ENCODE results near the gene CARM1.
A peak's percentile ranks its signal among the peaks of the same experiment; 100 is the strongest.

Gene CARM1

DNA sequence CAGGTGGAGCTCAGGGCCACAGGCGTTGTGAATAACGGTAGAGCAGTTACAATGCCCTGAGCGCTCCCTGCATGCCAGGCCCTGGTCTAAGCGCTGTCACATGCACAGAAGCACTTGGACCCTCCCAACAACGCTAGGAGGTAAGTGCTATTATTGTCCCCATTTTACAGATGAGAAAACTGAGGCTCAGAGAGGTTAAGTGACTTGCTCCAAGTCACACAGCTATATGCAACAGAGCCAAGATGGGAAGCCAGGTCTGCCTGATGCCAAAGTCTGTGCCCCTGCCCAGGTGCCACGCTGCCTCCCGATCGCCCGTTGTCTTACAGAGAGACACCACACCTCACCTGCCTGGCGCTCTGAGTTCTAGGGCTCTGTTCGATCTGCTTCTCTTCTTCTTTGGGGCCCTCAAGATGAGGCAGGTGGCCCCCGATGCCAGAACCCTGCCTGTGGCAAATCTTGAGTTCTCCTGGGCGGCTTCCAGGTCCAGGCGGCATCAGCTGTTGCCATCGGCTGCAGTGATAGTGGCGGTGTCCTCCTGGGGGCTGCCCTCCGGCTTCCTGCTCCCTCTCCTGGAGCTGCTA is 37.1 kb downstream of the CARM1 start:
- no peak for DNase-seq (ENCODE audit: low spot score)

DNA sequence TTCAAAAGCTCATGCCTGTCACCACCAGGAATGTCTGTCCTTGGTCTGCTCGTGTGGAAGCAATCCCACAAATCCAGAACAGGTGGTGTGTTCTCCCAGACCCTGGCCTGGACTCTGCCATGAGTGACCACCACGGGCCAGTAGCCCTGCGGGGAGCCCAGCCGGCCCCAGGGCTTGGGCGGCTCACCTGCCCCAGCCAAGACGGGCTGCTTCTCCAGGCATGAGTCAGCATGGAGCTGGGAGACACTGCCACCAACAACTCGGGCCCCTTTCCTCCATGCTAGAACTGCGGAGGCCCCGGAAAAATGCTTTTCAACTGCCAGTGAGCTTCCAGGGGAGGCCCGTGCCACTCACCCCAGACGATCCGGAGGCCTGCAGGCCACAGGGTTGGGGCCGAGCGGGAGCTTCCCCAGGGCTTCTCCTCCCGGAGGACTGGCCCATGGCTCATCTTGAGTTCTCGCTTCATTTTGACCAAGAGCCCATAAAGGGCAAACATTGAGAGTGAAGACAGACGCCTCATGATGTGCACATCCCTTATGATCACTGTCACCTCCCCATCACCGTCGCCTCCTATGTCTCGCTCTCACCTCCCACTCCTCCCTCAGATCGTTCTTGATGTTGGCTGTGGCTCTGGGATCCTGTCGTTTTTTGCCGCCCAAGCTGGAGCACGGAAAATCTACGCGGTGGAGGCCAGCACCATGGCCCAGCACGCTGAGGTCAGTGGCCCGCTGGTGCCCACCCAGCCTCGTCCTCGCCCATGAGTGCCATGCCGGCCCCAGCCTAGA is 40.4 kb downstream of the CARM1 start:
- DNase-seq (ENCODE audit: low spot score), result no peak

DNA sequence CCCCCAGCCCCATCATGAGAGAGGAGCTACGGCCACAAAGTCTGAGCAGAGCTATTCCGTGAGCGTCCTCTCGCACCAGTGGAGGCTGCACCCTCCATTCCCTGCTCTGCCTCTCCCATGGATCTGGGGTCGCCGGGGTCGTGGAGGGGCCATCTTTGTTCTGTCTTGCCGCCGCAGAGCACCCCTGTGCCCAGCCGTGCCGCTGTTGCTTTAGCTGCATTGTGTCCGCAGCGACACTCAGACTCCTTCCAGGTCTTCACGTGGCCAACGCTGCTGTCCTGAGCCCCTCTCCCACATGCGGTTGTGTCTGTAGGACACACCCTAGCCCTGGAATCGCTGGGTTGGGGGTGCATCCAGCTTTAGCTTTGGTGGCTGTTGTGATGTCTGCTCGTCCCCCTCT is 41.3 kb downstream of the CARM1 start:
- DNase-seq (ENCODE audit: low spot score), result no peak

- no peak for DNase-seq (ENCODE audit: low spot score)
These were observed 42.5 kb downstream of the CARM1 start for GRCh38 chr19:10913716-10914340.

DNA sequence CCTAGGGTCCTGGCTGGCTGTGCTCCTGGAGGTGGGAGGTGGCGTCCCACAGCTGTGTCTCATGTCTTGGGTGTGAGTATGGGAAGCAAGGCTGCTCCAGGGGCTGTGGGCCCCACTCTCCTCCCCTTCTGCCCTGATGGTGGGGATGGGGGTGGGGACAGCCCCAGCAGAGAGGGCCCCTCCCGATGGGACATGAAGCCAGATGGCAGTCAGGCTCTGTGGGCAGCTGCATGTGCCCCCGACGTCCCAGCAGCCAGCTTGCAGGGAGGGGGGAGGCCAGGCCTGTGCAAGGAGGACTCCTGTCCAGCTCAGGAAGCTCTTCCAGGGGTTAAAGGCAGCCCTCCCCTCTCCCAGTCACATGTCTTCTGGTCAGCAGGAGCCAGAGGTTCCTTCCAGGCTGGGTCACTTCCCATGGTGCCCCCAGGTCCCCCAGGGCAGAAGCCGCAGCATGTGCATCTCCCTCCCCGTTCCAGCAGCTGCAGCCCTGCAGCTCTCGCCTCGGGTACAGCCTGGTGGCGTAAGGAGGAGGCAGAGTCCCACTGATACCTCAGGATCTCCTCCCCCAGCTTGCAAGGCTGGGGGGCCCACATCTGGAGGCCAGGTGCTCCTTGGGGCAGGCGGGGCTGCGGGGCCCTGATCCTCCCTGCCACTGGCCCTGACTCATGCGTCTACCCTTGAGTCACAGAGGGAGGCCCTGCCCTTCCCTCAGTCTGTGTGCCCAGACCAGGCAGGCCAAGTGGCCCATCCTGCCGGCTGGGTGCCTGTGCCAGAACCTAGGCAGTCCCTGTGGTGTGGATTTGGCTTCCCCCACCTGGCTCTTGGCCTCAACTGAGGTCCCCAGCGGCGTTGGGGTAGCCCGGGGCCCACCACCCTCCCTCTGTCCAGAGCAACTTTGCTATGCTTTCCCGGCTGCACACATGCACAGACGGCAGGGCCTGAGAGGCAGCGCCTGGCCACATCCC is 44.1 kb downstream of the CARM1 start:
- peak; percentile 46 for DNase-seq (ENCODE audit: low spot score)

- DNase-seq (ENCODE audit: low spot score), result no peak
These were observed 45.2 kb downstream of the CARM1 start for GRCh38 chr19:10916602-10917001.

DNA sequence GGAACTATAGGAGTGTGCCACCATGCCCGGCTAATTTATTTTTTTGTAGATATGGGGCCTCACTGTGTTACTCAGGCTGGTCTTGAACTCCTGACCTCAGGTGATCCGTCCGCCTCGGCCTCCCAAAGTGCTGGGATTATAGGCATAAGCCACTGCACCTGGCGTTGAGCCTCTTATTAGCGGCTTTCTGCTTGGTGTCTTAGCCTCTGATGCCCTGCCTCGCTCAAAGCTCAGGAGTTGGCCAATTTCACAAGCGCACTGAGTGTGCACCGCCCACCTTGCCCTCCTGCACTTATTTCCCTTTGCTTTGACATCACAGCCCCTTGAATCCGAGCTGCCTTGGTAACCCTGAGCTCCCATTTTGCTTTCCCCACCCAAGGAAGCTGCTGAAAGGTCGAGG is 47.0 kb downstream of the CARM1 start:
- DNase-seq (ENCODE audit: low spot score), result no peak

DNA sequence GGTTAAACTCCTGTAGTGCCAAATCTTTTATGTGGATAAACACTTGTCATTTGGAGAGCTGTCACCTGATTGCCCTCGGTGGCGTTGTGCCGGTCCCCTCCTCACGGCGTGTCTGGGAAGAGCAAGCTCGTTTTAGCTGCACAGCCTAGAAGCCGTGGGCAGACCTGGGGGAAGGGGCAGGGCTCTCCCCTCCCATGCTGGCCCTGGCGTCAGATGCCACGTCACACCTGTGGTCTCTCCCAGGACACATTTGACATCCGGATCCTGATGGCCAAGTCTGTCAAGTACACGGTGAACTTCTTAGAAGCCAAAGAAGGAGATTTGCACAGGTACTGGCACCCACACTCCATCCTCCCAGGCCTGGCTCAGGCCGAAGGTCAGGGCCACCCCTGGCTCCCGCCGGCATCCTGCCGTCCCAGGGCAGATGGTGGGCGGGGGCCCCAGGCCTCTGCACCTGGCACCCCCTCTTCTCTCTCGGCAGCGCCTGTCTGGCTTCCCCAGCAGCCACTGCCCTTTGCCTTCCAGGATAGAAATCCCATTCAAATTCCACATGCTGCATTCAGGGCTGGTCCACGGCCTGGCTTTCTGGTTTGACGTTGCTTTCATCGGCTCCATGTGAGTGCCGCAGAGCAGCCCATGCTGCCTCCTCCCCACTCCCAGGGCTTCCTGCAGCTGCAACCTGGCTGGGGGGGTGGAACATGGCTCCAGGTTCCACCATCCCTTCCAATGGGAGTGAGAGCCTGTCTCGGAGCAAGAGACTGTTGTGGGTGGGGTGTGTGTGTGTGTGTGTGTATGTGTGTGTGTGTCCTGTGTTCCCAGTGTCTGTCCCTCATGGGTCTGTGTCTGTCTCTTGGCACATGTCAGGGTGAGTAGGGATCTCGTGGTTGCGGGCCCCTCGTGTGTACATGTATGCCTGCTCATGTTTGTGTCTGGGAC is 48.3 kb downstream of the CARM1 start:
- no peak for DNase-seq (ENCODE audit: low spot score)

GRCh38 chr19:10920288-10920655 is 48.9 kb downstream of the CARM1 start:
- DNase-seq (ENCODE audit: low spot score), result no peak

DNA sequence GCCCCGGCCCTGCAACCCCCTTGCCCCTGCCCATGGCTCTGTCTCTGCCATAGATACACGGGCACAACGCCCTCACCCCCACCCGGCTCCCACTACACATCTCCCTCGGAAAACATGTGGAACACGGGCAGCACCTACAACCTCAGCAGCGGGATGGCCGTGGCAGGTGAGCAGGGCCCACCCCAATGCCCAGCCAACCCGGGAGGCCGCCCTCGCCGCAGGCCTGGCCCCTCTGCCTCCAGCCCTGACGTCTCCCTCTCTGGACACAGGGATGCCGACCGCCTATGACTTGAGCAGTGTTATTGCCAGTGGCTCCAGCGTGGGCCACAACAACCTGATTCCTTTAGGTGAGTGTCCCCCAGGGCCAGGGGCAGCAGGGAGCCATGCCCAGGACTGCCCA is 49.4 kb downstream of the CARM1 start:
- no peak for DNase-seq (ENCODE audit: low spot score)

DNA sequence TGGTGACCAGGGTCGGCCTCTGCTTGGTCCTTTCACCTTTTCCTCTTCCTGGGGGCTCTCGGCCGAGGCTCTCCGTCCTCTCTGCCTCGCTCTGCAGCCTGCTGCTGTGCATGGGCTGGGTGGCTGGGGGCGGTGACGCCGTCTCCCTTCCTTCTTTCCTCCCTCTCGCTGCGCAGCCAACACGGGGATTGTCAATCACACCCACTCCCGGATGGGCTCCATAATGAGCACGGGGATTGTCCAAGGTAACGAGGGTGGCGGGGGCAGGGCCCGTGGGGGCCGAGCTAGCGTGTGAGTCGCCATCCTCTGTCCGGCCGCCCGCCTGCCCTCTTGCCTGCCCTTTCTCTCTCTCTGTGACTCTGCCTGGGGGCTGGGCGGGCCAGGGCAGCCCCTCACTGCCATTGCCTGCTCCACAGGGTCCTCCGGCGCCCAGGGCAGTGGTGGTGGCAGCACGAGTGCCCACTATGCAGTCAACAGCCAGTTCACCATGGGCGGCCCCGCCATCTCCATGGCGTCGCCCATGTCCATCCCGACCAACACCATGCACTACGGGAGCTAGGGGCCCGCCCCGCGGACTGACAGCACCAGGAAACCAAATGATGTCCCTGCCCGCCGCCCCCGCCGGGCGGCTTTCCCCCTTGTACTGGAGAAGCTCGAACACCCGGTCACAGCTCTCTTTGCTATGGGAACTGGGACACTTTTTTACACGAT is 50.0 kb downstream of the CARM1 start:
- DNase-seq (ENCODE audit: low spot score), result no peak

DNA sequence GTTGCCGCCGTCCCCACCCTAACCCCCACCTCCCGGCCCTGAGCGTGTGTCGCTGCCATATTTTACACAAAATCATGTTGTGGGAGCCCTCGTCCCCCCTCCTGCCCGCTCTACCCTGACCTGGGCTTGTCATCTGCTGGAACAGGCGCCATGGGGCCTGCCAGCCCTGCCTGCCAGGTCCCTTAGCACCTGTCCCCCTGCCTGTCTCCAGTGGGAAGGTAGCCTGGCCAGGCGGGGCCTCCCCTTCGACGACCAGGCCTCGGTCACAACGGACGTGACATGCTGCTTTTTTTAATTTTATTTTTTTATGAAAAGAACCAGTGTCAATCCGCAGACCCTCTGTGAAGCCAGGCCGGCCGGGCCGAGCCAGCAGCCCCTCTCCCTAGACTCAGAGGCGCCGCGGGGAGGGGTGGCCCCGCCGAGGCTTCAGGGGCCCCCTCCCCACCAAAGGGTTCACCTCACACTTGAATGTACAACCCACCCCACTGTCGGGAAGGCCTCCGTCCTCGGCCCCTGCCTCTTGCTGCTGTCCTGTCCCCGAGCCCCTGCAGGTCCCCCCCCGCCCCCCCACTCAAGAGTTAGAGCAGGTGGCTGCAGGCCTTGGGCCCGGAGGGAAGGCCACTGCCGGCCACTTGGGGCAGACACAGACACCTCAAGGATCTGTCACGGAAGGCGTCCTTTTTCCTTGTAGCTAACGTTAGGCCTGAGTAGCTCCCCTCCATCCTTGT is 50.7 kb downstream of the CARM1 start:
- no peak for DNase-seq (ENCODE audit: low spot score)

- DNase-seq (ENCODE audit: low spot score), result no peak
These were observed 51.3 kb downstream of the CARM1 start for GRCh38 chr19:10922638-10923014.

DNA sequence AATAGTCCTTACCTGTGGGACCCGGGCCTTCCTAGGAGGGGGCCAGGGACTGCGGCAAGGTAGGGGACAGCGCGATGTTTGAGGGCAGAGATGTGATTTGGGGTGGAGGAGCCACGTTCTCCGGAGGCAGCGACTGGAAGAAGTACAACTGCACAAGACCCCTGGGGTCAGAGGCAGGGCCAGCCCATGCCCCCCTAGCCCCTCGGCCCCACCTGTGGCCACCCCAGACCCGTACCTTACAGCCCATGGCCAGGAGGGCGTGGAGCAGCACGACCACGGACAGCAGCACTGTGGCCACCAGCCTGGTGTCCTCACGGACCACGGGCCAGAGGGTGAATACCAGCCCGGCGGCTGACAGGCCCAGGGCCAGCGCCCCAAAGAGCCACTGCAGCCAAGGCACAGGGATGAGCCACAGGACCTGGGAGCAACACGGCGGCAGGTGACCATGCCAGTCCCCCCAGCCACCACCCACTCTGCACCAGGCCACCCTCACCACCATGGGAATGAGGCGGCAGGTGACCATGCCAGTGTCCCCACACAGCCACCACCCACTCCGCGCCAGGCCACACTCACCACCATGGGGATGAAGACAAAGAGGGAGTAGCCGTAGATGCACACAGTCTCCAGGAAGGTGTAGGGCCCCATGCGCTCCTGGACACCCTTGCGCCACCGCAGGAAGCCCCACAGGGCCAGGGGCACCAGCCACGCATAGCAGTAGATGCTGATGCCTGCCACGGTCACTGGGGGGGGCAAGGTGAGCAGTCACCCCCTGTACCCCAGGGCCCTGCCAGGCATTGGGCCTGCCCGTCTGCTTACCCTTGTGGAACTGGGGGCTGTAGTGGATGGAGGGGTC is 52.1 kb downstream of the CARM1 start:
- no peak for DNase-seq (ENCODE audit: low spot score)

GRCh38 chr19:10924597-10924996 is 53.2 kb downstream of the CARM1 start:
- DNase-seq (ENCODE audit: low spot score), result no peak

DNA sequence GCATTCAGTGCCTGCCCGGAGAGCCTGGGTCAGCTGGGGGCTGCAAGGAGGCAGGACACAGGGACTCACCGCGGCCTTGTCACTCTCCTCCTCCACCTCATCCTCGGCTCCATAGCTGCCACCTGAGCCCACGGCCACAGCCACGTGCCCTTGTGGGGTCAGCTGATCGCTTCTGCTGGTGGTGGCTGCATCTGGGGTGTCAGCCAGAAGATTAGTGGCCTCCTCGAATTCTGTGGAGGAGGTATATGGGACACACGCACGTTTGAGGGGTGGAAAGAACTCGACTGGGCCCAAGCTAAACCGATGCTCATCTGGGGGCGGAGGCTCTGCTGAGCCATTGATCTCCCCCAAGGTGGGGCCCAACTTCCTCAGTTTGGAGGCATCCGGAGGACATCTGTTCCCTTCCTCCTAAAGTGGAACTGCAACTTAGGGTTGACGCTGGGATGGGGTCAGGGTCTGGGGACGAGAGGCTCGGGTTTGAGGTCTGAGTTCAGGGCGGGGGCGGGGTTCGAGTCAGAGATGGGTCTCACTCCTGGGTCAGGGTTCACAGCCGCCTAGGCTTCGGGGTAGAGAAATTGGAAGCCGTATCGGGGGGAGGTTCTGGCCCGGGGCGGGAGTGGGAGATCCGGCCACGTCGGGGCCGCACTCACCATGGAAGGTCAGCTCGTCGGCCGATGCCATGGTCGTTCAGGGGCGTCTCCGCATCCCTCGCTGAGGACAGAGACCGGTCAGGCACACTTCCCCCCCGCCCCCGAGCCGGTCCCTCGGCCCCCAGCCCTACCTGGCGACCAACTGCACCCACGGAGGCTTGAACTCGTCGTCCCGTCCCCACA is 56.6 kb downstream of the CARM1 start:
- DNase-seq (ENCODE audit: low spot score), result peak; percentile 23

GRCh38 chr19:10928563-10929401 is 57.4 kb downstream of the CARM1 start, which contains the start of the genes TIMM29 and YIPF2:
TSS of gene TIMM29 (plus strand) at chr19:10928811. CDS start at chr19:10928823, 12 bp downstream.
TSS of gene YIPF2 (minus strand) at chr19:10928639. CDS start at chr19:10928410, 229 bp downstream.
- DNase-seq (ENCODE audit: low spot score), result peak; percentile 96

Data from hematopoietic multipotent progenitor cell treated with erythropoietin and hydrocortisone succinate and interleukin-3 and kit ligand, for 15 days (in vitro differentiated cells).